Measurements from ENCODE around the gene DDI1.
"Not testable (repeated sequence)": the region's sequence is repeated elsewhere in the genome, so short reads cannot be mapped to it uniquely, and the experiment has no call there.

The DDI1 gene

DNA sequence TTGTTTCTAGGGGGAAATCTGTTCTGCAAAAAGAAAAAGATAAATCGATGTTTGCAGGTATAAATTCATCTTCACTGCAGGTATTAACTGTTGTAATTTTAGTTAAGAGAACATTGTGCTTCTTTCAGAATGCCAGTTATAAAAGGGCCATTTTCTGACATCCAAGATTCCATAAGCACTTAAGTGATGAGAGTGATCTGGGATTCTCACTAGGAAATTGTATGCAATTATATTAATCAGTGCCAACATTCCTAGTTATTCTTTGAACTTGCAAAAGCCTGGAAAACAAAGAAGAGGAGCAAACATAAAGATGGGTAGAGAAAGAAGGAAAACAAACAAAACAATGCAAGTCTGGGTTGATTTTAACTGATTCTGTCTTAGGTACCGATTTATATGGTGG is 5.4 kb downstream of the DDI1 start:
- no peak for DNase-seq (ENCODE audit: low read depth in 2 of 2)

DNA sequence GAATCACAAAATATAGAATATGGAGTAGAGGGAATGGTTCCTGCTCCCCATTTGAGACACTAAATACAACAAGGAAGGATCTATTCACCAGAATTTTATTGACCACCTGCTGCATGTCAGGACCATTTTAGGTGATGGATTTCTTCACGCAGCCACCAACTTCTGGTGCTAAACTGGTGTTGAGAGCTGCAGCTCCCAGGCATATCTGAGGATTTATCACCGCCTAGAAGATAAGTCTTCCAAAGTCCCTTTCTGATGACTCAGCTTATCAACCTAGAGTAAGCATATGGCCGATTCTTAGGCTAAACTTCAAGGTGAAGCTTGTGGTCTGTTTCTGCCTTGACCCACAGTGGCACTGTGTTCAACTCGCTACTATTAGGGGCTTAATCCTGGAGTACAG is 6.7 kb downstream of the DDI1 start:
- no peak for DNase-seq (ENCODE audit: low read depth in 2 of 2)

DNA sequence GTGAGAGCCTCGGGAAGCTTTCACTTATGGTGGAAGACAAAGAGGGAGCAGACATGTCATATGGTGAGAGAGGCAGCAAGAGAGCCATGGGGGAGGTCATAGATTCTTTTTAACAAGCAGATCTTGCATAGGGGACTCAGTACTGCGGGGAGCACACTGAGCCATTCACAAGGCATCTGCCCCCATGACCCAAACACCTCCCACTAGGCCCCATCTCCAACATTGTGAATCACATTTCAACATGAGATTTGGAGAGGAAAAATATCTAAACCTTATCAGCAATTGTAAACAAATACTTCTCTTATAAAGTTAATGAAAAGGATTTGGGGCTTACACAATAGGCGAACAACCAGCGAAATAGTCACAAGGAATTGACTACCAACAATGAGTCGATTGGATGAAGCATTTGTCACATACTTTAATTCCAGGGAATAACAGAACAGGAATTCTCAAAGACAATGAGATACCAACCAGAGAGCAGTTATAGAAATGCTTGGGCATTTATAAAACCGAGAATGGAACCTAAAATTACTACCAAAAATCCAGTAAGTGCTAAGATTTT is 7.3 kb downstream of the DDI1 start:
- no peak for DNase-seq (ENCODE audit: low read depth in 2 of 2)

DNA sequence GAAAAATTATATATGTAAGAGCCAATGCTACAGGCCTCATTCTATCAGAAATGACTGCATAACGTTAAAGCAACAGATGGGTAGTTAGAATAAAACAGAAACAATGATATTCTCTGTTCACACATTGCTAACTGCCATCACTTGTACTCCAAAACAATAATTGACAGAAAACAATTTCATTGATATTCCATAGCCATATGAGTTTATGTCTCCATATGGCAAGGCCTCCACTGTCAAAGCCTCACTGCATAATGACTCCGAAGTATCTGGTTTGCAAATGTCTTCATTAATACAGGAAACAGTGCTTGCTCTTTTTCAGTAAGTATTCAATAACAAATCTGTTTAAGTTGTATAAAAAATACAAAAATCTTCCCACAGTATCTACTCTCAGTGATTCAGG is 9.9 kb downstream of the DDI1 start:
- DNase-seq (ENCODE audit: low read depth in 2 of 2), result no peak

DNA sequence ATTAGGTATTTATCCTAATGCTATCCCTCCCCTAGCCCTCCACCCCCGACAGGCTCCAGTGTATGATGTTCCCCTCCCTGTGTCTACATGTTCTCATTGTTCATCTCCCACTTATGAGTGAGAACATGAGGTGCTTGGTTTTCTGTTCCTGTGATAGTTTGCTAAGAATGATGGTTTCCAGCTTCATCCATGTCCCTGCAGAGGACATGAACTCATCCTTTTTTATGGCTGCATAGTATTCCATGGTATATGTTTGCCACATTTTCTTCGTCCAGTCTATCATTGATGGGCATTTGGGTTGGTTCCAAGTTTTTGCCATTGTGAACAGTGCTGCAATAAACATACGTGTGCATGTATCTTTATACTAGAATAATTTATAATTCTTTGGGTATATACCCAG is 10.4 kb downstream of the DDI1 start:
- DNase-seq (ENCODE audit: low read depth in 2 of 2), result not testable (repeated sequence)

DNA sequence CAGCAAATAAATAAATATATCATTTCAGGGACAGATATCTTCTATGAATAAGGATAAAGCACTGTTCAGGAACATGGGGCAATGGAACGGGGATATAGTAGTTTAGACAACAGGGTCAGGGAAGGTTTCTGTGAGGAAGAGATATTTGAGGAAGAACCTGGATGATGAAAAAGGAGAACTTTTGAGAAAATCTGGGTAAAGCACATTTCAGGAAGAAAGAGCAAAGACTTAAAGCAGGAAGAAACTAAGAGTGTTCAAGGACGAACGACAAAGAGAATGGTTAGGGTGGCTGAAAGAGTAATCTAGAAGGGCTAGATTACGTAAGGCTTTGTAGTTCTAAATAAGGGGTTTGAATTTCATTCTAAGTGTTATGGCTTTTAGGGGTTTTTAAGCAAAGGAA is 12.7 kb downstream of the DDI1 start:
- no peak for DNase-seq (ENCODE audit: low read depth in 2 of 2)

DNA sequence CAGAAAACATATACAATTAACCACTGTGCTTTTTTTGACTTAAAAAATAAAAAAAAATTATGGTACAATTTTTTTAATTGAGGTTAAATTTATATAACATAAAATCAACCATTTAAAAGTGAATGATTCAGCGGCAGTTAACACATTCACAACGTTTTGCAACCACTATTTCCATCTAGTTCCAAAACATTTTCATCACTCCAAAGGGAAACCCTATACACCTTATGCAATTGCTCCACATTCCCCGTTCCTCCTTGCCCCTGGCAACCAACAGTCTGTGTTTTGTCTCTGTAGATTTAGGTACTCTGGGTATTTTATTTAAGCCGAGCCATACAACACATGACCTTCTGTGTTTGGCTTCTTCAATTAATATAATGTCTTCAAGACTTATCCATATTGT is 15.3 kb downstream of the DDI1 start:
- no peak for DNase-seq (ENCODE audit: low read depth in 2 of 2)

DNA sequence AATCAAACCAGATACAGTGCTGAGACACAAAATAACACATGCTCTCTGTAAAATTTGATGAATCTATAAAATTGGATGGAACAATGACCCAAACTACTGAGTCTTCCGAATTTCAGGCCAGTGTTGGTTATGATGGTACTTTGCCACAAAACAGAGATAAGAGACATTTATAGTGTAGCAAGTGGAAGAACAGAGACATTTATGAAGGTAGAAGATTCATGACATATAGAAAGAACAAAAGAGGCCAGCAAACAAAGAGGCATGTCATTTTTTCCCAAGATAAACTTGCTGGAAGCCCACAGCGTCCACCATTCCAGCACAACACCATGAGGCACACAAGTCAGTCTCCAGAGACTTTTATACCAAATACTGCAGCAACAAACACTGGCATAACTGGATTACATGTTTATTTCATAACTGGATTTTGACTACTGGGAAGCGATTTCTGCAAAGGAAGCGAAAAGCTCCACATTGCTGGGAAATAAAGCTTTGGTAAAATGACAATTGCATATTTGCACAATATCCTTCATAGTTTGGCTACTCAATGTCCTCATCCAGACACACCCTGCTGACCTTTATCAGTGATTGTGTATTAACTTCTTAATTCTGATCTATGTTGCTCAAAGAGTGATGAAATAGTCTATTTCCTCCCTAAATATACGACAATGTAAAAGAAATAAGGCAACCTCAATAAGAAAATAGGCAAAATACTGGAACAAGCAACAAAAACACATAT is 17.5 kb downstream of the DDI1 start:
- DNase-seq (ENCODE audit: low read depth in 2 of 2), result no peak

DNA sequence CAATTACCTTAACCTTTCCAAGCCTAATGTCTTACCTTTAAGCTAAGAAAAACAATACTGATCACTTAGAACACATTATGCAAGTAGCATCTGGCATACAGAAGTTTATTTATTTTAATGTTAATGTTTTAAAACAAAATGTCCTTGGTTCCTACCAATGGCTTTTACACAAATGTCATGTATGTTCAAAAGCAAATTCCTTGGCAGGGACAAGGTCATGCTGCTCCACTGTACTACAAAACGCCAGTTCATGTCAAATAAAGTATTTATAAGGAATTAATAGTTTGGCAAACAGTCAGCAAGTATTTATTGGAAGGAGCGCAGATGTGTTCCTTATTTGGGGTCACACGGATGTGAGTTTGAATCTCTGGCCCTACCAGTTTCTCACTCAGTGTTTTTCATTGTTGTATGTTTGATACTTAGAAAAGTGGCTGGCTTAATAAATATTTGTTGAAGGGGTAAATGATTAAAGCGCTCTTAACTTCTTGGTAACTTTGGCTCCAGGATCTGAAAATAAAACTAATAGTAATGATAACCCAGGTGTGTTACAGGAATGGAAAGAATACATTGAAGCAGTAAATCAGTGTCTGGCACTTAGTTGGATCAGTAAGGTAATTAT is 18.6 kb downstream of the DDI1 start:
- no peak for DNase-seq (ENCODE audit: low read depth in 2 of 2)

DNA sequence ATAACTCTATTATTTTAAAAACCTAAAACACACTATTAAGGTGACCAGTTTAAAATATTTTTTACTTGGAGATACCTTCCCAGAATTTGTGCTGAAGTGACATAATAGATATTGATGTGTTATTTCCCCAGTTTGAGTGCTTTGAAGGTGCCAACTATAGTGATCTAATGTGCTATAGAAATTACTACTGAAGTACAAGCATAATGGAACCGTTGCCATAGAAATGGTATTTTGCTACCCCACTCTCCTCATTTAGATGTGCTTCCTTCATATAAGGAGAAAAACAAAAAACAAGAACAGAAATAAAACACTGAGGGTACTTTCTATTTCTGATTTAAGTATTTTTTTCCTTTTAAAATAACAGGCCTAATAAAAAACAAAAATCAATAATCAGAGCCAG is 19.2 kb downstream of the DDI1 start:
- DNase-seq (ENCODE audit: low read depth in 2 of 2), result no peak

DNA sequence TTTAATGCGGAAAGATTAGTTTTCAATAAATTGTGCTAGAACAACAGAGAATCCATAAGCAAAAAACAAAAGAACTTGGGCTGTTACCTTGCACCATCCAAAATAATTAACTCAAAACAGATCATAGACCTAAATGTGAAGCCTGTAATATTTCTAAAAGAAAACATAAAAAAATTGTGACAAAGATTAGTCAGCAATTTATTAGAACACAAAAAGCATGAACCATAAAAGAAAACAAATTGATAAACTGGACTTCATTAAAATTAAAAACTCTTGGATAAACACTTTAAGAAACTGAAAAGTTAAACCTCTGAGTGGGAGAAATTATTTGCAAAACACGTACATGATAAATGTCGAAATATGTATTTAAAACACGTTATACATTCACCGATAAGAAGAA is 21.5 kb downstream of the DDI1 start:
- no peak for DNase-seq (ENCODE audit: low read depth in 2 of 2)

DNA sequence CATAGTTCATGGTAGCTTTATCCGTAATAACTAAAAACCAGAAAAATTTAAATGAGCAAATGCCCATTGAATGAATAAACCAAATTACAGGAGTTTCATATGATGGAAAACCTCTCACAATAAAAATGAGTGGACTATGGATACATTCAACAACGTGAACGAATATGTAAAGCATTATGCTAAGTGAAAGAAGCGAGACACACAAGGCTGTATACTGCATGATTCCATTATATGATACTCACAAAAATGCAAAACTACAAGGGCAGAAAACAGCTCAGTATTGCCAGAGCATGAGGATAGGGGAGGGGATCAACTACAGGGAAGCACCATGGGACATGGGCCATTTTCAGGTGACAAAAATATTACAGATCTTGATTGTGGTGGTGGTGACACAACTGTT is 22.2 kb downstream of the DDI1 start:
- no peak for DNase-seq (ENCODE audit: low read depth in 2 of 2)

DNA sequence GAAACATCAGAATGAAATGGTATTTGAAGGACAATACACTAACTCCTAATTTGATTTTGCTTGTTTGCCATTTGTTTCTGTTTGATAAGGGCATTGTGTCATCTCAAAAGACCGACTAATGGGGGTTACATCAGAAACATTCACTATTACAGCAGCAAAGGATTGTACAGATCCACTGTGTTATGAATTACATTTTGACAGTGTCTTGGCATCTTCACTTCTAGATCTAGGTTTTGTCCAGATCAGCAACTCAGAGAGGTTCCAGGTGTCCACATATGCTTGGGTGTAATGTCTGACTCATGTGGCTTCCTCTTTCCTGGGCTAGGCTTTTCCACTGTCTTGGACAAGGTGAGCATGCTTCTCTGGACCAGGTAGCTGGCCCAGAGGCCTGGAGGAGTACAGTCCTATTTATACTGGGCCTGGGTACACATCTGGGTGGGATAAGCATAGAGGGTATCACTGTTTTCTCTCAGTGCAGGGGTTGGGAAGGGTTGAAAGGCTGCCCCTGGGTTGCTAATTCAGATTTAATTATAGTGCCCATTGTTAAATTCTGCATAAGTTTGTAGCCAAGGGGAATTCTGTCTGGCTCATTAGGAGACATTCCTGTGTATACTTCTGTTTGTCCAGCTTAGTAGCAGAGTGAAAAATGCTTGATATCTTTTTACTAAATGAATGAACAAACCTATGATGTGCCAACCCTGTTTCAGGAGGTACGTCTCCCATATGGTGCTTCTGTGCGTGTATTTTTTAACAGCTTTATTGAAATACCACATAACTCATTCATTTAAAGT is 23.8 kb downstream of the DDI1 start:
- DNase-seq (ENCODE audit: low read depth in 2 of 2), result no peak

DNA sequence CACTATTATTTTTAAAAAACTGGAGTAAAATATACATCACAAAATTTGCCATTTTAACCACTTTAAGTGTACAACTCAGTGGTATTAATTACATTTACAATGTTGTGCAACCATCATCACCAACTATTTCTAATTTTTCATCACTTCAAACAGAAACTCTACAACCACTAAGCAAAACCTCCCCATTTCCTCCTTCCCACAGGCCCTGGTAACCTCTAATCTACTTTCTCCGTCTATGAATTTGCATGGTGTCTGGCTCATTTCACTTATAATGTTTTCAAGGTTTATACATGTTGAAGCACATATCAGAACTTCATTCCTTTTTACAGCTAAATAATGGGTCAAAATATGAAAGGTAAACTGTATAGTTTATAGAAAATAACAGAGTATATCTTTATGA is 24.4 kb downstream of the DDI1 start:
- DNase-seq (ENCODE audit: low read depth in 2 of 2), result no peak

DNA sequence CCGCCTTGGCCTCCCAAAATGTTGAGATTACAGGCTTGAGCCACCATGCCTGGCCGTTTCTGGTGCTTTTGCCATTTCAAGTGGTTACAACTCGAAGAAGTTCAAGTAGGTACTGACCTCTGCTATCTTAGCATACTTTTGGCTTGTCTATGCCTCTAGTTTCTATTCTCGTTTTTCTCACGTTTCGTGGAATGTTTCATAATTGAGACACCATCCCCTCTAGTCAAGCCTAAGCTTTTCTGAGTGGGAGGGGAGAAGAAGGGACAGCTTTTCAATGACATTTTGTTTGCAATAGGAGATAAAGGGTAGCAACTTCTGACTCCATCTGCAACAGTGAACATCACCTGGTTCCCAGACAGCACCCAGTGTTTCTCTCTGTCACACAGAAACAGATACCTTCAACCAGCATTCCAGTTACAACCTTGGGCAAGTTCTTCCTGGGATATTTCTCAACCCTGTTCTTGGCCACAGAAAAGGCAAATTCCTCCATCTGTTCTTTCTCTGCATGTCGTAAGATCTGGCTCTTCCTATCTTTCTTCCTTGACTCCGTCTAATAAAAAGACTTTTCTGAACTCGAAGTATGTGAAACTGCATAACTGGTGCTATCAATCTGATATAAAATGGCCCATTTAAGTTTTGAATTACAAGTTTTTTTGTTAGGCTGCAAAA is 25.5 kb downstream of the DDI1 start:
- no peak for DNase-seq (ENCODE audit: low read depth in 2 of 2)

DNA sequence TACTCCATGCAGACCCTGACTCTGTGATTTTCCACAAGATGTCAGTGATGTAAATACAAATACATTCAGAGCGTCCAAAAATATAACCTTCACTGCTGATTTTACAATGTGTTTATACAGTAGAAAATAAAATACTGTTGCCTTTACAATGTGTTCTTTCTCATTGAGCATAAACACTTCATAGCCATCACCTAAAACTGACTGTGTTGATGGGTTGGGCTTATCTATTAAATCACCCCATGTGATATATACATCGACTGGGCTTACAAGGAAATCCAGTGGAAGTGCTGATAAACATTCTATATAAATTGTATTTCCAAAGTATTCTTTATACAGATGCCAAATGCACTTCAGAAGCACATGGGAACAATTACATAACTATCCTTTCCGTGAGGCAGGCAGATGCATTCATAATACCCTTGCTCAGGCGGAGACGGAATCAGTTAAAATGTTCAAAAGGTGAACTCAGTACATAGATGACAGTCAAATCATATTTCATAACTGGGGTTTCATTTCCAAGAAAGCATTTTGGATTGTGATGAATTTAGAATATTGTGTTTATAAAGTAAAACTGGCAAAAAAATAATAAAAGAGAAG is 27.7 kb downstream of the DDI1 start:
- DNase-seq (ENCODE audit: low read depth in 2 of 2), result no peak

DNA sequence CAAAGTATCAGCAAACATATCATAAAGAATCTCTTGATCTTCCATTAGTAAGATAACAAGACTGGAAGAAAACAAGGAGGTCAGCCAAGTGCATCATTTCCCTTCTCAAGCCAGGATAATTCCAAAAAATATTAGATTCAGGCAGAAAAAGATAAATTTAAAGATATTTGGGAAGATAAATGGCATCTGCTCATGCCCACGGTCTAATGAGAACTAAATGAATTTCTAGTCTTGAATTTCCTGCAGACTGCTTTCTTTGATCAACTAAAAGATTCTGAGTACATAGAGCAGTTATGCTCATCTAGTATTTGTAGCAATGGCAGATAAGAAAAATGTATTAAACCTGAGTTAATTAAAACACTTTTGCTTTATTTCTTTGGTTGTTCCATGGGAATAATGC is 31.1 kb downstream of the DDI1 start:
- no peak for DNase-seq (ENCODE audit: low read depth in 2 of 2)

DNA sequence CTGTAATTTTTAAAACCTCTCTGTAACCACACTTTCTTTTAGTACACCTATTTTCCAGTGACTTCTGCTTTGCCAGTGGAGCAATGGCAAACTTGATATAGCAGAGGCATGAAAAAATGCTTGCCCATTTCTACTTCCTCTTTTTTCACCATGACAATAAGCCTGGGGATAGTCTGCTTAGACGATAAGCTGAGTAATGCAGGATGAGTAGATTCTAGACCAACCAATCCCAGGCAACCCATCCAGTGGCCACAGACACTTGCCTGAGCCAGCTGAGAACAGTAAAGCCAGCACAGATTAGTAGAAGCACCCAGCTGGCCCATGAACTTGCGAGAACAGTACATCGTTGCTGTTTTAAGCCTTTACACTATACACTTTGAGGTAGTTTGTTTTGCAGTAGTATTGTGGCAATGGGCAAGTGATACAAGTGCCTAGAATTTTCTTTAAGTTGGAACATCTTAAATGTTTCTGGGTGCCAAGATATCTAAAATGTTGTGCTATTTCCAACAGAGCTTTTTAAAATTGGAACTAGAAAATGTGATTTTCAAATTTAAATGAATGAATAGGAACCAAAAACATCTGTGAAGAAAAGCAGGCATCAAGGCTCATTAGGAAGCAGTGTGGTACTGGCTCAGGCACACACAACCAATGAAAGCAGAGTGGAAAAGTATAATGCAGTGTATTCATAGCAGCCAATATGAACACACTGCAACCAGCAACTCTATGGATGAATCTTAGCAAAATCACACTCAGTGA is 37.7 kb downstream of the DDI1 start:
- DNase-seq (ENCODE audit: low read depth in 2 of 2), result no peak

DNA sequence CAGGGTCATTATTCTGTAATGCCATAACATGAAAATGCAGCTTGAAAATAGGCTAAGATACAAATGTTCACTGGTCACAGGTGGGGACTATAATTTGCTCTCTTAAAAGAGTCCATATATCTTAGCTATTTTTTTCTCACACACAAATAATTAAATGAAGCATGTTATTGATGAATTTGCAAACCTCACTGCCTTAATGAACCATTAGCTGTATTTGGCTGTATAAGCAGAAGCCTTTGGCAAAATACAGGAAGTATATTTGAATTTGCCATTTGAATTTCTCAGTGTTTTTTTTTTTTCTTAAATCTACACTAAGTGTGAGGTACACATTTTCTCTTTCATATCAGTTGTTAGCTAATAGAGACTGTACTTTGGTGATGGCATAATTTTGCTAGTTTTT is 38.7 kb downstream of the DDI1 start:
- DNase-seq (ENCODE audit: low read depth in 2 of 2), result no peak

DNA sequence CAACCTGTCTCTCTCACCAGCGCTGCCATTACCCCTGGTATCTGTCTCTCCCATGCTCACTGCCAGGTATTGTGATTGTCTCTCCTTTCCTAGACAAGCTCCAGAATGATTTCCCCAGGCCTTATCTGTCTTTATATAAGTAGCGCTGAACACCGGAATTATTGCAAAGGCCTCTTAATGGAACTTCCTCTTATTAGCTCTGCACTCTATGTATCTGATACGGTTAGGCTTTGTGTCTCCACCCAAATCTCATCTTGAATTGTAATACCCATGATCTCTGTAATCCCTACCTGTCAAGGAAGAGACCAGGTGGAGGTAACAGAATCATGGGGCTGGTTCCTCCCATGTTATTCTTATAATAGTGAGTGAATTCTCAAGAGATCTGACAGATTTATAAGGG is 39.3 kb downstream of the DDI1 start:
- DNase-seq (ENCODE audit: low read depth in 2 of 2), result no peak

DNA sequence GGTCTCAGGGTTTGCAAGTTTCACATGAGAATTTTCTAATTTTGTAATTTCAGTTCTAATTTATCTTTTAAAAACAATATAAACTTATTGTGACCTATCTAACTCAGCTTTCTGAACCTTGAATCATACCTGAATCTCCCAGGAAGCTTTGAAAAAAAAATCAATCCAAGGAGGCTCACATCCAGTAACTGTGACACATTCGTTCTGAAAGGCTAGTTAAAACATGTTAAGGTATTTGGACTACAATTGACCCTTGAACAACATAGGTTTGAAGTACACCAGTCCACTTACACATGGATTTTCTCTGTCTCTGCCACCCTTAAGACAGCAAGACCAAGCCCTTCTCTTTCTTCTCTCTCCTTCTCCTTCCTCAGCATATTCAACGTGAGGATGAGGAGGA is 40.0 kb downstream of the DDI1 start:
- DNase-seq (ENCODE audit: low read depth in 2 of 2), result no peak
